ENCODE data around the gene DPYSL4. TPM values are rescaled to one million over a fixed set of nuclear protein-coding genes. Genes with fewer than 3 reads are reported as not detected.

DPYSL4 gene
- total and polyA plus RNA-seq, 2 experiments from 2014 or later = 10.6 to 23.9 TPM

DNA sequence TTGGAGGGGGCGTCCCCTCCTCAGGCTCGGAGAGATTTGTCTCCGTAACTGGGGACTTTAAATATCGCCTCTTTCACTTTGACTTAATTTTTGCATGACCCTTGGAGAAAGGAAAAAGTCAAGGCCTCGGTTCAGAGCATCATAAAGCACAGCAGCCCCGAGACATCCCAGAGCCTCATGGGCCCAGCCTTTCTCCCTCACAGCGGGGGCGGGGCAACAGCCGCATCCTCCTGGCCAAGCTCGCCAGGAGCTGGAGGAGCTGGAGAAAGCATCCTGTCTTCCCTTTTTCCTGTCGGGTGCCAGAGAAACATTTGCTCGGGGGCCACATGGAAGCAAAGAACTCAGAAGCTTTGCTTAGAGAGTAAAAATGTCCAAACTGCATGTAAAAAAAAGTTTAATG, 43.6 kb upstream of the DPYSL4 start (continued):
- TF ChIP-seq, protein P1, sequence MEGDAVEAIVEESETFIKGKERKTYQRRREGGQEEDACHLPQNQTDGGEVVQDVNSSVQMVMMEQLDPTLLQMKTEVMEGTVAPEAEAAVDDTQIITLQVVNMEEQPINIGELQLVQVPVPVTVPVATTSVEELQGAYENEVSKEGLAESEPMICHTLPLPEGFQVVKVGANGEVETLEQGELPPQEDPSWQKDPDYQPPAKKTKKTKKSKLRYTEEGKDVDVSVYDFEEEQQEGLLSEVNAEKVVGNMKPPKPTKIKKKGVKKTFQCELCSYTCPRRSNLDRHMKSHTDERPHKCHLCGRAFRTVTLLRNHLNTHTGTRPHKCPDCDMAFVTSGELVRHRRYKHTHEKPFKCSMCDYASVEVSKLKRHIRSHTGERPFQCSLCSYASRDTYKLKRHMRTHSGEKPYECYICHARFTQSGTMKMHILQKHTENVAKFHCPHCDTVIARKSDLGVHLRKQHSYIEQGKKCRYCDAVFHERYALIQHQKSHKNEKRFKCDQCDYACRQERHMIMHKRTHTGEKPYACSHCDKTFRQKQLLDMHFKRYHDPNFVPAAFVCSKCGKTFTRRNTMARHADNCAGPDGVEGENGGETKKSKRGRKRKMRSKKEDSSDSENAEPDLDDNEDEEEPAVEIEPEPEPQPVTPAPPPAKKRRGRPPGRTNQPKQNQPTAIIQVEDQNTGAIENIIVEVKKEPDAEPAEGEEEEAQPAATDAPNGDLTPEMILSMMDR (conservative IDR thresholded peaks at IDR 0.05; ENCODE audit: low read depth in 2 of 2) = no peak
- TF ChIP-seq, protein P2, sequence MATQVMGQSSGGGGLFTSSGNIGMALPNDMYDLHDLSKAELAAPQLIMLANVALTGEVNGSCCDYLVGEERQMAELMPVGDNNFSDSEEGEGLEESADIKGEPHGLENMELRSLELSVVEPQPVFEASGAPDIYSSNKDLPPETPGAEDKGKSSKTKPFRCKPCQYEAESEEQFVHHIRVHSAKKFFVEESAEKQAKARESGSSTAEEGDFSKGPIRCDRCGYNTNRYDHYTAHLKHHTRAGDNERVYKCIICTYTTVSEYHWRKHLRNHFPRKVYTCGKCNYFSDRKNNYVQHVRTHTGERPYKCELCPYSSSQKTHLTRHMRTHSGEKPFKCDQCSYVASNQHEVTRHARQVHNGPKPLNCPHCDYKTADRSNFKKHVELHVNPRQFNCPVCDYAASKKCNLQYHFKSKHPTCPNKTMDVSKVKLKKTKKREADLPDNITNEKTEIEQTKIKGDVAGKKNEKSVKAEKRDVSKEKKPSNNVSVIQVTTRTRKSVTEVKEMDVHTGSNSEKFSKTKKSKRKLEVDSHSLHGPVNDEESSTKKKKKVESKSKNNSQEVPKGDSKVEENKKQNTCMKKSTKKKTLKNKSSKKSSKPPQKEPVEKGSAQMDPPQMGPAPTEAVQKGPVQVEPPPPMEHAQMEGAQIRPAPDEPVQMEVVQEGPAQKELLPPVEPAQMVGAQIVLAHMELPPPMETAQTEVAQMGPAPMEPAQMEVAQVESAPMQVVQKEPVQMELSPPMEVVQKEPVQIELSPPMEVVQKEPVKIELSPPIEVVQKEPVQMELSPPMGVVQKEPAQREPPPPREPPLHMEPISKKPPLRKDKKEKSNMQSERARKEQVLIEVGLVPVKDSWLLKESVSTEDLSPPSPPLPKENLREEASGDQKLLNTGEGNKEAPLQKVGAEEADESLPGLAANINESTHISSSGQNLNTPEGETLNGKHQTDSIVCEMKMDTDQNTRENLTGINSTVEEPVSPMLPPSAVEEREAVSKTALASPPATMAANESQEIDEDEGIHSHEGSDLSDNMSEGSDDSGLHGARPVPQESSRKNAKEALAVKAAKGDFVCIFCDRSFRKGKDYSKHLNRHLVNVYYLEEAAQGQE (IDR thresholded peaks at IDR 0.05; ENCODE audit: unreplicated experiment) = no peak
- TF ChIP-seq EZH2 (IDR thresholded peaks at IDR 0.05; ENCODE audit: low read depth, unreplicated experiment) = no peak

DNA sequence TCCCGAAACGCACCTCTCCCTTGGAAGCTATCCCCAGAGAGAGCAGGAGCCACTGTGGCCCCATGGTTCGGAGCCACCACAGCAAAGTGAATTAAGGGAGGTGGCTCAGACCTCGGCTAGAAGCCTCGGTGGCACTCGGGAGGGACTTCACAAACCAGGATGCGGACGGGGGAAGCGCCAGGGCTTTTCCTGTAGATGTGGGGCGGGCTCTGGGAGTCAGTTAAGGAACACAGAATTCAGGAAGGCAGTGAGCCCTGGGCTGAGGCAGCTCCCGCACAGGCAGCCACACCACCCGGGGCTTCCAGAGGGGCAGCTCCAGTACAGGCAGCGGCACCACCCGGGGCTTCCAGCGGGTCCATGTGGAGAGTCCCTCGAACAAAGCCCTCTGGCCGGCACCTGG, 42.7 kb upstream of the DPYSL4 start:
- Mint-ChIP-seq H3K4me1 (peaks cover 11% of the 10 kb centered on the region), H3K27me3 (ENCODE audit: insufficient read depth, low read depth, poor library complexity) (peaks cover 12% of the 10 kb centered on the region), H3K9me3 (no peaks in the 10 kb centered on the region), H3K36me3 (ENCODE audit: low read depth) (no peaks in the 10 kb centered on the region), H3K4me3 (no peak overlapping the region), H3K27ac (no peak overlapping the region)
- no peak for ATAC-seq
- Histone ChIP-seq H3K27me3 (ENCODE audit: insufficient read depth) (no peaks in the 10 kb centered on the region), H3K4me2 (no peak overlapping the region), H3K4me3 (no peak overlapping the region), H3F3A (replicated peaks; ENCODE audit: low read depth) (no peaks in the 10 kb centered on the region), H3K79me2 (replicated peaks; ENCODE audit: insufficient read depth) (no peaks in the 10 kb centered on the region), H4K20me1 (replicated peaks; ENCODE audit: insufficient read depth) (no peaks in the 10 kb centered on the region), H2AFZ (peak overlapping the region; percentile 38; the same call in 1 of the 2 replicates), H3K4me1 (ENCODE audit: insufficient read depth) (peaks cover 6% of the 10 kb centered on the region), H3K36me3 (ENCODE audit: insufficient read depth) (no peaks in the 10 kb centered on the region), H3K9me2 (ENCODE audit: insufficient read depth) (no peaks in the 10 kb centered on the region), H3K27ac (ENCODE audit: low read depth) (no peak overlapping the region)
- DNase-seq (ENCODE audit: low spot score) = no peak
- TF ChIP-seq NANOG (IDR thresholded peaks at IDR 0.05; ENCODE audit: borderline replicate concordance) (no peak), CREB1 (CRISPR knock-in tag; IDR thresholded peaks at IDR 0.05; ENCODE audit: low read depth) (no peak), EZH2 (IDR thresholded peaks at IDR 0.05; ENCODE audit: low read depth, unreplicated experiment) (no peak), STAT1 (IDR thresholded peaks at IDR 0.05; ENCODE audit: unreplicated experiment) (no peak)
- TF ChIP-seq, protein P3, sequence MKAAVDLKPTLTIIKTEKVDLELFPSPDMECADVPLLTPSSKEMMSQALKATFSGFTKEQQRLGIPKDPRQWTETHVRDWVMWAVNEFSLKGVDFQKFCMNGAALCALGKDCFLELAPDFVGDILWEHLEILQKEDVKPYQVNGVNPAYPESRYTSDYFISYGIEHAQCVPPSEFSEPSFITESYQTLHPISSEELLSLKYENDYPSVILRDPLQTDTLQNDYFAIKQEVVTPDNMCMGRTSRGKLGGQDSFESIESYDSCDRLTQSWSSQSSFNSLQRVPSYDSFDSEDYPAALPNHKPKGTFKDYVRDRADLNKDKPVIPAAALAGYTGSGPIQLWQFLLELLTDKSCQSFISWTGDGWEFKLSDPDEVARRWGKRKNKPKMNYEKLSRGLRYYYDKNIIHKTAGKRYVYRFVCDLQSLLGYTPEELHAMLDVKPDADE (IDR thresholded peaks at IDR 0.05) = no peak

DNA sequence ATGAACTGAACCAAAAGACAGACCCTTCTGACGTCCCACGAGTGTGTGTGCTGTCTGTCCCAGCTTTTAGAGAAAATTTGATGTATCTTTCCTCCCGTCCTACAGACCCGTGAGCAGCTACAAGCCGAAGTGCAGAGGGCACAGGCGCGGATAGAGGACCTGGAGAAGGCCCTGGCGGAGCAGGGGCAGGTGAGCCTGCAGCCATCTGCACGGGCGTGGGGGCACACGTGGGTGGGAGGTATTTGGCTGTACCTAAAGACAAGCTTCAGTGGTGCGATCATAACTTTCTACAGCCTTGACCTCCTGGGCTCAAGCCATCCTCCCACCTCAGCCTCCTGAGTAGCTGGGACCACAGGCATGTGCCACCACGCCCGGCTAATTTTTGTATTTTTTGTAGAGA, 41.7 kb upstream of the DPYSL4 start:
- no peak overlapping the region for H3K27ac Mint-ChIP-seq
- no peak overlapping the region for H3K4me3 Mint-ChIP-seq
- H3K9me2 ChIP-seq (ENCODE audit: insufficient read depth) = no peaks in the 10 kb centered on the region
- H3F3A ChIP-seq (replicated peaks; ENCODE audit: low read depth) = no peaks in the 10 kb centered on the region
- peaks cover 6% of the 10 kb centered on the region for H3K4me1 ChIP-seq (ENCODE audit: insufficient read depth)
- H3K4me2 ChIP-seq = no peak overlapping the region
- H3K27me3 Mint-ChIP-seq (ENCODE audit: insufficient read depth, low read depth, poor library complexity) = peaks cover 14% of the 10 kb centered on the region
- no peaks in the 10 kb centered on the region for H3K36me3 Mint-ChIP-seq (ENCODE audit: low read depth)
- no peaks in the 10 kb centered on the region for H3K79me2 ChIP-seq (replicated peaks; ENCODE audit: insufficient read depth)
- no peaks in the 10 kb centered on the region for H3K27me3 ChIP-seq (ENCODE audit: insufficient read depth)
- H3K4me1 Mint-ChIP-seq = peaks cover 11% of the 10 kb centered on the region
- no peak overlapping the region for H2AFZ ChIP-seq
- no peak overlapping the region for H3K4me3 ChIP-seq
- H3K36me3 ChIP-seq (ENCODE audit: insufficient read depth) = no peaks in the 10 kb centered on the region
- DNase-seq (ENCODE audit: low spot score) (no peak), ATAC-seq (no peak)
- H4K20me1 ChIP-seq (replicated peaks; ENCODE audit: insufficient read depth) = no peaks in the 10 kb centered on the region
- H3K27ac ChIP-seq (ENCODE audit: low read depth) = no peak overlapping the region
- no peaks in the 10 kb centered on the region for H3K9me3 Mint-ChIP-seq
- TF ChIP-seq, protein P4, sequence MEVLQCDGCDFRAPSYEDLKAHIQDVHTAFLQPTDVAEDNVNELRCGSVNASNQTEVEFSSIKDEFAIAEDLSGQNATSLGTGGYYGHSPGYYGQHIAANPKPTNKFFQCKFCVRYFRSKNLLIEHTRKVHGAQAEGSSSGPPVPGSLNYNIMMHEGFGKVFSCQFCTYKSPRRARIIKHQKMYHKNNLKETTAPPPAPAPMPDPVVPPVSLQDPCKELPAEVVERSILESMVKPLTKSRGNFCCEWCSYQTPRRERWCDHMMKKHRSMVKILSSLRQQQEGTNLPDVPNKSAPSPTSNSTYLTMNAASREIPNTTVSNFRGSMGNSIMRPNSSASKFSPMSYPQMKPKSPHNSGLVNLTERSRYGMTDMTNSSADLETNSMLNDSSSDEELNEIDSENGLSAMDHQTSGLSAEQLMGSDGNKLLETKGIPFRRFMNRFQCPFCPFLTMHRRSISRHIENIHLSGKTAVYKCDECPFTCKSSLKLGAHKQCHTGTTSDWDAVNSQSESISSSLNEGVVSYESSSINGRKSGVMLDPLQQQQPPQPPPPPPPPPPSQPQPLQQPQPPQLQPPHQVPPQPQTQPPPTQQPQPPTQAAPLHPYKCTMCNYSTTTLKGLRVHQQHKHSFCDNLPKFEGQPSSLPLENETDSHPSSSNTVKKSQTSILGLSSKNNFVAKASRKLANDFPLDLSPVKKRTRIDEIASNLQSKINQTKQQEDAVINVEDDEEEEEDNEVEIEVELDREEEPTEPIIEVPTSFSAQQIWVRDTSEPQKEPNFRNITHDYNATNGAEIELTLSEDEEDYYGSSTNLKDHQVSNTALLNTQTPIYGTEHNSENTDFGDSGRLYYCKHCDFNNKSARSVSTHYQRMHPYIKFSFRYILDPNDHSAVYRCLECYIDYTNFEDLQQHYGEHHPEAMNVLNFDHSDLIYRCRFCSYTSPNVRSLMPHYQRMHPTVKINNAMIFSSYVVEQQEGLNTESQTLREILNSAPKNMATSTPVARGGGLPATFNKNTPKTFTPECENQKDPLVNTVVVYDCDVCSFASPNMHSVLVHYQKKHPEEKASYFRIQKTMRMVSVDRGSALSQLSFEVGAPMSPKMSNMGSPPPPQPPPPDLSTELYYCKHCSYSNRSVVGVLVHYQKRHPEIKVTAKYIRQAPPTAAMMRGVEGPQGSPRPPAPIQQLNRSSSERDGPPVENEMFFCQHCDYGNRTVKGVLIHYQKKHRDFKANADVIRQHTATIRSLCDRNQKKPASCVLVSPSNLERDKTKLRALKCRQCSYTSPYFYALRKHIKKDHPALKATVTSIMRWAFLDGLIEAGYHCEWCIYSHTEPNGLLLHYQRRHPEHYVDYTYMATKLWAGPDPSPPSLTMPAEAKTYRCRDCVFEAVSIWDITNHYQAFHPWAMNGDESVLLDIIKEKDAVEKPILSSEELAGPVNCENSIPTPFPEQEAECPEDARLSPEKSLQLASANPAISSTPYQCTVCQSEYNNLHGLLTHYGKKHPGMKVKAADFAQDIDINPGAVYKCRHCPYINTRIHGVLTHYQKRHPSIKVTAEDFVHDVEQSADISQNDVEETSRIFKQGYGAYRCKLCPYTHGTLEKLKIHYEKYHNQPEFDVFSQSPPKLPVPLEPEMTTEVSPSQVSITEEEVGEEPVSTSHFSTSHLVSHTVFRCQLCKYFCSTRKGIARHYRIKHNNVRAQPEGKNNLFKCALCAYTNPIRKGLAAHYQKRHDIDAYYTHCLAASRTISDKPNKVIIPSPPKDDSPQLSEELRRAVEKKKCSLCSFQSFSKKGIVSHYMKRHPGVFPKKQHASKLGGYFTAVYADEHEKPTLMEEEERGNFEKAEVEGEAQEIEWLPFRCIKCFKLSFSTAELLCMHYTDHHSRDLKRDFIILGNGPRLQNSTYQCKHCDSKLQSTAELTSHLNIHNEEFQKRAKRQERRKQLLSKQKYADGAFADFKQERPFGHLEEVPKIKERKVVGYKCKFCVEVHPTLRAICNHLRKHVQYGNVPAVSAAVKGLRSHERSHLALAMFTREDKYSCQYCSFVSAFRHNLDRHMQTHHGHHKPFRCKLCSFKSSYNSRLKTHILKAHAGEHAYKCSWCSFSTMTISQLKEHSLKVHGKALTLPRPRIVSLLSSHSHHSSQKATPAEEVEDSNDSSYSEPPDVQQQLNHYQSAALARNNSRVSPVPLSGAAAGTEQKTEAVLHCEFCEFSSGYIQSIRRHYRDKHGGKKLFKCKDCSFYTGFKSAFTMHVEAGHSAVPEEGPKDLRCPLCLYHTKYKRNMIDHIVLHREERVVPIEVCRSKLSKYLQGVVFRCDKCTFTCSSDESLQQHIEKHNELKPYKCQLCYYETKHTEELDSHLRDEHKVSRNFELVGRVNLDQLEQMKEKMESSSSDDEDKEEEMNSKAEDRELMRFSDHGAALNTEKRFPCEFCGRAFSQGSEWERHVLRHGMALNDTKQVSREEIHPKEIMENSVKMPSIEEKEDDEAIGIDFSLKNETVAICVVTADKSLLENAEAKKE (CRISPR knock-in tag; IDR thresholded peaks at IDR 0.05) = no peak

Measured in GM23338 (cell line).